Choroid plexus epithelial cell (primary cell): ENCODE data around the gene ZNF597.

Experiments
- DNase-seq: peaks from one replicate; pipeline ENCODE4 v3.0.0-alpha.2; 2010; ENCODE audit warnings: low read depth
- H3K4me3 ChIP-seq: 2 replicates; pipeline ENCODE4 v1.5.1; 2011; ENCODE audit warnings: low read depth, mild to moderate bottlenecking, control low read depth, low read length, moderate library complexity
- CTCF ChIP-seq: conservative IDR thresholded peaks from 2 replicates; pipeline ENCODE4 v1.5.1; 2011; ENCODE audit warnings: low read depth, mild to moderate bottlenecking, control low read depth, inconsistent platforms, low read length, moderate library complexity

ZNF597 gene

GRCh38 chr16:3443108-3444031 is at the start of gene ZNF597, which contains the start of gene NAA60:
Gene ZNF597, minus strand, starts transcription at chr16:3443504. Its CDS starts 351 bp downstream, at chr16:3443153.
Gene NAA60, plus strand, starts transcription at chr16:3443680. Its CDS starts 32,548 bp downstream, at chr16:3476228.
- DNase-seq: peak; percentile 95
- H3K4me3 ChIP-seq: peak within 1 kb of the TSS; percentile 57
- no peak for TF ChIP-seq CTCF

GRCh38 chr16:3492356-3492755 is 49.1 kb upstream of the ZNF597 start:
- no peak for TF ChIP-seq CTCF
- no peak overlapping the region for H3K4me3 ChIP-seq
- no peak for DNase-seq

GRCh38 chr16:3490911-3491629 is 47.8 kb upstream of the ZNF597 start:
- no peak for DNase-seq
- peak; percentile 17 for TF ChIP-seq CTCF

GRCh38 chr16:3488801-3489200 is 45.5 kb upstream of the ZNF597 start:
- DNase-seq: no peak
- no peak for TF ChIP-seq CTCF
- no peak overlapping the region for H3K4me3 ChIP-seq

More at GRCh38 chr16:3490911-3491629, 47.8 kb upstream of the ZNF597 start:
- no peak overlapping the region for H3K4me3 ChIP-seq

- TF ChIP-seq CTCF: no peak
- no peak overlapping the region for H3K4me3 ChIP-seq
- DNase-seq: no peak
Observed at GRCh38 chr16:3487521-3488410, 44.5 kb upstream of the ZNF597 start.

GRCh38 chr16:3486506-3487215 is 43.4 kb upstream of the ZNF597 start:
- H3K4me3 ChIP-seq: no peak overlapping the region
- DNase-seq: no peak
- TF ChIP-seq CTCF: no peak
